ENCODE results near the gene RAC3.

RAC3 gene

DNA sequence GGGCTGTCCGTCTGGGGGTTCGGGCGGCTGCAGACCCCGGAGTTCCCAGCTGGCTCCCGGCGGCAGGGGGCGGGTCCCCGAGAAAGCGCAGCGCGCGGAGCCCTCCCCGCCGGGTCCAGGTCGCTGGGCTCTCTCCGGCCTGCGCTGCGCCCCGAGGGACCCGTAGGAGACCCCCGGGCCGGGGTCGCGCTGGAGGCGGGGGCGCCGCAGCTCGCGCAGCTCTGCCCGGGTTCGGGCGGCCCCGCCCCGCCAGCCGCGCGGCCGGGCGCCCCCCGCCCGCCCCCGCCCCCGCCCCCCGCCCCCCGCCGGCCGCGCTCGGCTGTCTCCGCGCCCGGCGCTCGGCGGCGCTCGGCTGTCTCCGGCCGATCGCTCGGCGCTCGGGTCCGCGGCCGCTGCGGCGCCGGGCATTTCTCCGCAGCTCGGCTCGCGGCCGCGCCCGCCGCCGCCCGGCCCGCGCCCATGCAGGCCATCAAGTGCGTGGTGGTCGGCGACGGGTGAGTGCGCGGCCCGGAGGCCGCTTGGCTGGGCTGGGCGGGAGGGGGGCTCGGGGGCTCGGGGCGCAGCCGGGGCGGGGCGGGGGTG, at the start of gene RAC3:
RAC3 (plus strand) TSS at position 376 of the 582 bp plus-strand sequence; CDS start at position 460, 84 bp downstream.
- no peak for DNase-seq

DNA sequence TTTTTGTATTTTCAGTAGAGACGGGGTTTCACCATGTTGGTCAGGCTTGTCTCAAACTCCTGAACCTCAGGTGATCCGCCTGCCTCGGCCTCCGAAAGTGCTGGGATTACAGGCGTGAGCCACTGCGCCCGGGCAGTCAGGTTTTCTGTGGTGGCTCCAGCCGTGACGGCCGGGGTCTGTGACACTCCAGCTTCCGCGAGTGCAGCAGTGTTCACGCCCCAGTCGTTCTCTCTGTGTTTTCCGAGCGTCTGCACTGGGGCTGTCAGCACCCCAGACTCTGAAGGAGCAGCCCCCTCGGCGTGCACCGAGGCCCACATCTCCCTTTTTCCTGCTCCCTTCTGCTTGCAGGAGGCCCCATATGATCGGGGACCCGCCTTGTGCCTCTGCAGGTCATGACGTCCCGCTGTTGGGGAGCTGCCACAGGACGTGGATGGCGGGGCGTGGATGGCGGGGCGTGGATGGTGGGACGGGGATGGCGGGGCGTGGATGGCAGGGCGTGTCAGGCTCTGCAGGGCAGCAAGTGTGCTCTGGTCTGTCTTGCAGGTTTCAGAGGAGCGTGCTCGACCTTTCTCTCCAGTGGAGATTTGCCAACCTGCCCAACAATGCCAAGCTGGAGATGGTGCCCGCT, 48.4 kb upstream of the RAC3 start:
- no peak for DNase-seq

DNA sequence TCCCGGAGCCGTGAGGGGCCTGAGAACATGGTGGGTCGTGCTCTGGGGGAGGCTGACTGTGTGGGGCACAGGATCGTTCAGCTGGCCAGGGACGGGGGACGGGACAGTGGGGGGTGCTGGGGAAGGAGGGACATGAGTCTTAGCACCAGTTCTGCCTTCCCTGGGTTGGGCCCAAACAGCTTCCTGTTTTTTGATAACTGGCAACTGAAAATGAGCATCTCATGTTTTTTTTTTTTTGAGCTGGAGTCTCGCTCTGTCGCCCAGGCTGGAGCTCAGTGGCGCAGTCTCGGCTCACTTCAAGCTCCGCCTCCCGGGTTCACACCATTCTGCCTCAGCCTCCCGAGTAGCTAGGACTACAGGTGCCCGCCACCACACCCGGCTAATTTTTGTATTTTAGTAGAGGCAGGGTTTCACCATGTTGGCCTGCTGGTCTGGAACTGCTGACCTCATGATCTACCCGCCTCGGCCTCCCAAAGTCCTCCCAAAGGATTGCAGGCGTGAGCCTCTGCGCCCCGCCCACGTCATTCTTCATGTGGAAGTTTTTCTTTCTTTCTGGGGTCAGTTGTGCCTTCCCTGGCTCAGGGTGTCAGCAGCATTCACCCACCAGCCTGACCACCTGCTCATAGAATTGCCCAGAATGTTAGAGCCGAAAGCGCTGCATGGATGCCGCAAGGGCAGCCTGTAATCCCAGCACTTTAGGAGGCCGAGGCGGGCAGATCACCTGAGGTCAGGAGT, 47.7 kb upstream of the RAC3 start:
- DNase-seq = no peak

DNA sequence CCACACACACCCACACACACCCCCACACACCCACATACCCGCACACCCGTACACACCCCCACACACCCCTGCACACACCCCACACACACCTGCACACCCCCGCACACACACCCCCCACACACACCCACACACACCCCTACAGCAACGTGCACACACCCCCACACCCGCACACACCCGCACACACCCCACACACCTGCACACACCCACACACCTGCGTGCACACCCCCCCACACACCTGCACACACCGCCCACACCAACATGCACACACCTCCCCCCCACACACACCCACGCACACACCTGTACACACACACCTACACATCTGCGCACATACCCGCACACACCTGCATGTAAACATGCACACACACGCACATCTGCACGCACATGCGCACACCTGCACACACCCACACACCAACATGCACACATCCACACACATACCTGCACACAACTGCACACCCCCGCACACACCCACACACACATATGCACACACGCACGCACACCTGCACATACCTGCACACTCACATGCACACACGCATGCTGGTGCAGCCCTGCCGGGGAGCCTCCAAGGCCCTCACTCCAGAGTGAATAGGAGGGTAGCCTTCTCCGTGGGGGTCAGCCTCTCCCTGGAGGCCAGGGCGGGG, 46.6 kb upstream of the RAC3 start:
- DNase-seq = no peak

DNA sequence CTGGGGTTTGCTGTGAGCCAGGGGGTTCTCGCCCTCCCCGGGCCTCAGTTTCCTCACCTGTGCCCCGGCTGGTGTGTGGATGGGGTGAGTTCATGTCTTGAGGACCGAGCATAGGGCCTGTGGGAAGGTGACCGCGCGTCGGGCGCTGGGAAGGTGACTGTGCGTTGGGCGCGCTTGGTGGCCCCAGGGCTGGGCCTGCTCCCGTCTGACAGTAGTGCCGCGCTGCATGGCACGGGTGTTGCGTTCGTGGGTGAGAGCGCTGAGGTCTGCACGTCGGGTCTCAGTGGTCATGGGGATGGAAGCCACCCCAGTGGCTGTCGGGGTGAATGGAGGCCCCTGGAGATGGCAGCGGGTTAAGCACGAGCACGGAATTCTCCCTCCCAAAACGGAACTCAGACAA, 44.9 kb upstream of the RAC3 start:
- no peak for DNase-seq

DNA sequence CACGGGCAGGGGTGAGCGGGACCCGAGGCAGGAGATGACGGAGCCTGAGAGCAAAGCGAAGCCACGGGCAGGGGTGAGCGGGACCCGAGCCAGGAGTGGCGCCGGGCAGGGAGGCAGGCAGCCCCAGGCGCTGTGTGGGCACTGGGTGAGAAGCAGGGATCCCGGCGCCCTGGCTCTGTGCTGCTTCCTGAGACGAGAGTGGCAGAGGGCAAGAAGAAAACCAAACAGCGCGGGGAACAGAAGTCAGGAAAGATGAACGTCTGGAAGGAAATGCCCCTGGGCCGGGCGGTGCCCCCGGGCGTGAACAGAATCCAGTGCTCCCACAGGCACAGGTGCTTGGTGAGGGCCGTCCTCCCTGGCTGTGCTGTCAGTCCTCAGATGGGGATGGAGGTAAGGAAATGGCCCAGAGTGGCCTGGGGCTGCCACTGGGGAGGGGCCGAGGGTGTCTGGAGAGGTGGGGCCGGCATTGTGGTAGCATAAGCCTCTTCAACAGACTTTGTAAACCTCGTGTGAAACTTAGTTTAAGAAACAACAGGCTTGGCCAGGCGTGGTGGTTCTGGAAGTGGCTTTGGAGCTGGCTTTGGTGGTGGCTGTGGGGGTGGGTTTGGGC, 44.2 kb upstream of the RAC3 start:
- DNase-seq = no peak

DNA sequence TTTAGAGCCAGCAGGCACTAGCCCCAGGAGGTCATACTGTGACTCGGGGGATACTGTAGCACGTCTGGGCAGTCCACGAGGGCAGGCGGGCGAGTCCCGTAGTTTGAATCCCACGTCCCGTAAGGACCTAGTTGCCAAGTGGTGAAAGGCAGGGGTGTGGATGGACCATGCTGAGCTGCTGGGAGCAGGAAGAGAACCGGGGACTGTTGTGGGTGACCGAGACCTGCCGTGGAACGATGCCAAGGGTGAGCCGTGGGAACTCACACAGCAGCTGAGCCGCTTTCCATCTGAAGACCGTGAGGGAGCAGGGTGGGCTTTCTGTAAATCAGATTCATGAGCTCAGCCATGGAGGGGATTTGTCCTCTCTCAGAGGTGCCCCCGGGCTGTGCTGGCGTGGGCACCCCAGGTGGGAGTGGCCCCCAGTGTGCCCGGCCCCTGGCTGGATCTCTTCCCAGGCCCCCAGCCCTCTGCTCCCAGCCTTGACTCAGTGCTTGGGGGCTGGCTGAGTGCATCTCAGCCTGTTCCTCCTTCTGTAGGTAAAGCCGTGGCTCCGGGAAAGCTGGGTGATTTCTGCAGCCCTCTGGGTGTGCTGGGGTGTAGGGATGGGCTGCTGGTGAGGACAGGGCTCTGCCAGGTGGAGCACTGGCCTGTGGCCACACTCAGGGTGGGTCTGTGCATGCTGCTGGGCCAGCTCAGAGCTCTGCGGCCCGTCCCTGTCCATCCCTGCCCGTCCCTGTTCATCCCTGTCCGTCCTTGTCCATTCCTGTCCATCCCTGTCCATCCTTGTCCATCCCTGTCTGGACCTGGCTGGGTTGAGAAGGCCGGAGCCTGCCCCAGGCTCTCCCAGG, 40.4 kb upstream of the RAC3 start:
- DNase-seq = no peak

DNA sequence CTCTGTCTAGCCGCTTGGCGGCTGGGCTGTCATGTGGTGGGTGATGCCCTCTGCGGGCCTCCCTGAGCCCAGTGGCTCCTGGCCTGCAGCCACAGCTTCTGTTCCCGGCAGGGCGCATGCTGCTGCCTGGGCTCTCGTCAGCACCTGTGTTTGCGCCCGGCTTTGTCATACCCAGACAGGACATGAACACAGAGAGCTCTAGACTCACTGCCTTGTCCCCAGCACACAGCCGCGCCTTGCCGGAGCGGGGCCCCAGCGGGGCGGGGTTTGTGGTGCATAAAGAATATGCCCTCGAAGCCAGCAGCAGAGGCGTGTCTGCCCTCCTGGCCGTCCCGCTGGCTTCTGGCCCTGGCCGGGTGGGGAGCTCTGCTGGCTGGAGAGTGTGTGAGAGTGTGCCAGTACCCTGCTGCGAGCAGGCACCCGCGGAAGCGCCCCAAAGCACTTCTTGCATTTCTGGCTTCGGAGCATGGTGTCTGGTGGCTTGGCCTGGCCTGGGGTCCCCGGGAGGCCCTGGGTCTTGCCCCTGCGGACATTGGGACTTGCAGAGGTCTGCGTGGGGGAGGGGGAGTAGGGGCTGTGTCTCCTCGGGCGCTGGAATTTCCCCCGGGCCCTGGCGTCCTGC, 39.7 kb upstream of the RAC3 start:
- no peak for DNase-seq

DNA sequence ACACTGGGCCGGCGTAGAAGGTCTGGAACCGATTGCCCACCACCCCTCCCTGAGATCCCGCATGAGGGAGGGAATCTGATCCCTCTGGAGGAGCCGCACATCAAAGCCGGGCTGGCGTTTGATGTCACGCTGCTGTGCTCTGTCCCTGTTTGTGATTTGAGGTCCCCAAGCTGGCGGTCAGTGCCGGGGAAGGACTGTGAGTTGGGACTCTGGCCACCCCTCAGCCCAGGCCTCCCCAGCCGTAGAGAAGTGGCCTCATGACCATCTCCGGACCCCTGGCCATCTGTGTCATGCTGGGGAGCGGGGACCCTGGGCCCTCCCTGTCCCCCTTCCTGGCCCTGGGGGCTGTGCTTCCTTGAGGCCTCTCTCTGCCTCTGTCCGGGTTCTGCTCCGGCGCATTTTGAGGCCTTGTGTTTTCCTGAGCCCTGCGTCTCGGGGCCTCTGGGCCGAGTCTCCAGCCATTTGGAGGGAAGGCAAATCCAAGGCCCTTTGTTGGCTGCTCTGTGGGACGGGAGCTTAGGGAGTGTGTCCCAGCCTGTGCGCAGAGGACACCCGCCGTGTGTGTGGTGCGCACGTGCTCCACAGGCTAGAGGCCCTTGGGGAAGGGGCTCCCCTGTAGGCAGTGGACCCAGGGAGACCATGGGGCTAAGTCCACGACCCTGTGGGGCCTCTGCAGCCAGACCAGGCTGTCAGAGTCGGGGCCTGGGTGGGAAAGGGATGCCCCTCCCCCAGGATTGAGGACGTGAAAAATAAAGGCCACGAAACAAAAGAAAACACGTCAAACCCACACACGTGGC, 39.0 kb upstream of the RAC3 start:
- no peak for DNase-seq

DNA sequence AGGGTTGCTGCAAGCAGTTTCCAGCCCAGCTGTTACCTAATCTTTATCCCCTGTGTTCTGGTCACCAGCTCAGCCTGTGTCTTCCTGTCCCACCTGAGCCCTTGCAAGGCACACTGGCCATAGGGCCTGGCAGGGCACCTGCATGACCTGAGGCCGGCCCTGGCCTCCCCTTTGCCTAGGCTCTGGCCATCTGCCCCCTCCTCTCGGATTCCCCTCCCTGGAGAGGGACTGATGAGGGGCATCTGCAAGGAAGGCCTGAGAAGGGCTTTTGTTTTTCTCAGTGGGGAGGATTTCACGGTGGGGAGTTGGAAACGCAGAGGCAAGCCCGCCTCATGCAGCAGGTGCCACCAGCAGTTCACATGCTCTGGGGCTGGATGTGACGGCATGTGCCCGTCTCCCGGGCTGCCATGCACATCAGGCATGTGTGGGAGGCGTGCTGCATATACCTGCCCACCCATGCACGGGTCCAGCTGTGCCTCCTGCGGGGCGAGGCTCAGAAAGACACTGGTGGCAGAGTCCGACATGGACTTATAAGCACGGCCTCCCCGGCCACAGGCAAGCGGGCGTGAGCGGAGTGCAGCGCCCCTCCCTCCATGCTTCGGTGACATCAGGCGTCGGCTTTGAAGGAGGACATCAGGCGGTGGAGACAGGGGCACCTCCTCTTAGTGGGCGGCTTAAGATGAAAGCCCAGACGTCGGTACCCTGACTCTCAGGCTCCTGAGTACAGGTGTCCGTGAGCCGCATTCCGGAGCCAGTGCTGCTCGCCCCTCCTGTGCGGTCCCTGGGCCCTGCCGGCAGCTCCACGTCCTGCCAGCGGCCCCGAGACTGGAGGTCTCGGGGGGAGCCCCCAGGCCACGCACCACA, 37.5 kb upstream of the RAC3 start:
- DNase-seq = no peak

DNA sequence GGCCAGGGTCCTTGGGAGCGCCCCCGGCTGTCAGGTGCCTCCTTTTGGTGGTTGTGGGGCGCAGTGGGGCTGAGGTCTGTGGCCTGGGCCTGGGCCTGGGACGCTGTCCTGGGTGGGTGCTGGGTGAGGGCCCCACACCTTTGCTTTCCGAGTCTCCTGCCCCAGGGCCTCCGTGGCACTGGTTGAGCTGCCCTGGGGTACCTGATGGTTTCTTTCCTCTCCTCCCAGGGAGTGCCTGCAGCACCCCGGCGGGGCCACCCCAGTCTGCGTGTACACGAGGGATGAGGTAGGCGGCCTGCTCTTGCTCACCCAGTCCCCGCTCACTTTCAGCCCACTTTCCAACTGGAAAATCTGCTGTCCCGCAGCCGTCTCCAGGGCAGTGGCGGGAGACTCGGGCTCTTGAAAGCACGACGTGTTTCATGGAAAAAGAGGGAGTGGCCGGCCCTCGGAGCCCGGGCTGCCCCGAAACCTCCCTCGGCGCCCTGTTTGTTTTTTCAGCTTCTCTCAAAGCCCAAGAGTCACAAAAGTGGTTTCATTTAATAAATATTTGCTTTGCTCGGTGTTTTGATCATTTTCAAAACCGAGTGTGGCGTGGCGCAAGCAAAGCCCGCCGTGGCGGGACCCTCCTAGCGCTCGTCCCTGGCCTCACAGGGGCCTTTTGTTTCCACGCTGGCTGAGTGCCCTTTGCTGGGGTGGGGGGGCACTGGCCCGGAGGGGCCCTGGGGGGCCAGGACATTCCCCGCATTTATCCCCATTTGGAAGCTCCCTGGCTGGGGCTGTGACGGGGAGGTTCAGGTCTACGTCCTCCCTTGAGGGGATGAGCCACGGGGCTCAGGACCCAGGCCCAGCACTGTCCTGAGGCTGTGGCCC, 36.6 kb upstream of the RAC3 start:
- DNase-seq = no peak

DNA sequence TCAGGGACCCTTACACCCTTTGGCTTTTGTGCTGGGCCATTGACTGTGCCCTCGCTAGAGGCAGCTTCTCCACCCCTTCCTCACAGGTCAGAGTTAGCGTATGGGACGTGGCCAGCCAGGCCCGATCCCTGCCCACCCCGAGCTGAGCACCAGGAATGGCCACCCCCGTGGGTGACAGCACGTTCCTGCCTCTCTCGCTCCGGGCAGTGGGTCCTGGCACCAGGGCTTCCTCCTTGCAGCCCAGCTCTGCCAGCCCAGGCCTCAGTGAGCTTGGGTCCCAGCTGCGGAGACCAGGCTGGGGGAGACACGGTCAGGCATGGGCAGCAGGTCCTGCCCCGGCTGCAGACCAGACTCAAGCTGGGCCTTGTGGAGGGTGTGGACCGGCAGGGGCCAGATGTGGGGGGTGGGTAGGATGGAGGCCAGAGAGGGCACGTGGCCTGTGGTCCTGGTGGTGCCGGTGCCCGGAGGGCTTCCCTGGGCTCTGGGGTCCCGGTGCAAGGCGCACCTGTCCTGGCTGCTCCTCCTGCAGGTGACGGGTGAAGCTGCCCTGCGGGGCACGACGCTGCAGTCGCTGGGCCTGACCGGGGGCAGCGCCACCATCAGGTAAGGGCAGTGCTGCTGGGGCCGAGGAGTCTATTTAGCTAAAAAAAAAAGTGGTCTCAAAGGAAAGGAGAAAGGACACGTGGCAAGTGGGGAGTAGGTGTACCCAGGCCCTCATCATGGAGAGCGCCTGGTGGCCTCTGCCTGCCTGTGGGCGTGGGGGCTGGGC, 35.8 kb upstream of the RAC3 start:
- DNase-seq = no peak

DNA sequence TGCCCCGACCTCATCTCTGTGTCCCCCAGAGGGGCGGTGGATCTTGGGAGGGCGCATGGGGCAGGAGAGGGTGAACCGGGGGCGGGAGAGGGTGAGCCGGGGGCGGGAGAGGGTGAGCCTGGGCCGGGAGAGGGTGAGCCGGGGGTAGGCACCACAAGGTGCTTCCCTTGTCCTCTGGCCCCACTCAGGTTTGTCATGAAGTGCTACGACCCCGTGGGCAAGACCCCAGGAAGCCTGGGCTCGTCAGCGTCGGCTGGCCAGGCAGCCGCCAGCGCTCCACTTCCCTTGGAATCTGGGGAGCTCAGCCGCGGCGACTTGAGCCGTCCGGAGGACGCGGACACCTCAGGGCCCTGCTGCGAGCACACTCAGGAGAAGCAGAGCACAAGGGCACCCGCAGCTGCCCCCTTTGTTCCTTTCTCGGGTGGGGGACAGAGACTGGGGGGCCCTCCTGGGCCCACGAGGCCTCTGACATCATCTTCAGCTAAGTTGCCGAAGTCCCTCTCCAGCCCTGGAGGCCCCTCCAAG, 35.2 kb upstream of the RAC3 start:
- no peak for DNase-seq

DNA sequence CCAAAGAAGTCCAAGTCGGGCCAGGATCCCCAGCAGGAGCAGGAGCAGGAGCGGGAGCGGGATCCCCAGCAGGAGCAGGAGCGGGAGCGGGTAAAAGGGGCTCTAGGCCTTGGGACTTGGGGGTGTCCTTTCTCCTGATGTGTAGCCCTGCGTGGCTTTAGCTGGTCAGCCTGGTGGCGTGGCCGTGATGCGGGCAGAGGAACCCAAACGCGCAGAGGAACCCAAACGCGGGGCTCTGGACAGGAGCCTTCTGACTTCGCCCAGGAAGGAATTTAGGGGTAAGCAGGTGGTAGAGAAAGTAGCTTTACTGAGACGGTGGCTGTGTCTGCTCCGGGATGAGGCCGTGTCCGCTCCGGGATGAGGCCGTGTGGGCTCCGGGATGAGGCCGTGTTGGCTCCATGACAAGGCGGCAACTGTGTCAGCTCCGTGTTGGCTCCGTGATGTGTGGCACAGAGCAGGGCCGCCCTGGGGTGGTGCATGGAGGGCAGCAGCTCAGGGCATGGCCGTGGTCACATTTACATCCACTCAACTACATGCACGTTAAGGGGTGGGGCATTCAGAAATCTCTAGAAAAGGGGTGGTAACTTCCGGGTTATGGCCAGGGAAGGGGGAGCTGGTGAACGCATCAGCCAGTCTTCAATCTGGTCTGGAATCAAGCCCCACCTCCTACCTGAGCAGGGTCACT, 34.6 kb upstream of the RAC3 start:
- no peak for DNase-seq

DNA sequence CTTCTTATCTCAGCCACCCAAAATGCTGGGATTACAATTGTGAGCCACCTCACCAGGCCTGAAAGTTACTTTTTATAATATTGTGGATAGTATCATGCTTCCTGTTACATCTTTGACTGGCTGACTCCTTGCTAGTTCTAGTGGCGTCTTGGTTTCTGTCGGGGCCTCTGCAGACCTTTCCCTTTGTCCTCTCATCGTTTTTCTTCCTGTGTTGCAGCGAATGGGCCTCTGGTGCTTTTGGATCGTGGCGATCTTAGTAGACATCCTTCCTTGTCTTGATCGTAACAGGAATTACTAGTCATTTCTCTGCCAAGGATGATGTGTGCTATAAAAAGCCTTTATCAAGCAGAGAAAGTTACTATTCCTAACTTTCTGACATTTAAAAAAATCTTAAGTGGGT, 33.3 kb upstream of the RAC3 start:
- DNase-seq = no peak

DNA sequence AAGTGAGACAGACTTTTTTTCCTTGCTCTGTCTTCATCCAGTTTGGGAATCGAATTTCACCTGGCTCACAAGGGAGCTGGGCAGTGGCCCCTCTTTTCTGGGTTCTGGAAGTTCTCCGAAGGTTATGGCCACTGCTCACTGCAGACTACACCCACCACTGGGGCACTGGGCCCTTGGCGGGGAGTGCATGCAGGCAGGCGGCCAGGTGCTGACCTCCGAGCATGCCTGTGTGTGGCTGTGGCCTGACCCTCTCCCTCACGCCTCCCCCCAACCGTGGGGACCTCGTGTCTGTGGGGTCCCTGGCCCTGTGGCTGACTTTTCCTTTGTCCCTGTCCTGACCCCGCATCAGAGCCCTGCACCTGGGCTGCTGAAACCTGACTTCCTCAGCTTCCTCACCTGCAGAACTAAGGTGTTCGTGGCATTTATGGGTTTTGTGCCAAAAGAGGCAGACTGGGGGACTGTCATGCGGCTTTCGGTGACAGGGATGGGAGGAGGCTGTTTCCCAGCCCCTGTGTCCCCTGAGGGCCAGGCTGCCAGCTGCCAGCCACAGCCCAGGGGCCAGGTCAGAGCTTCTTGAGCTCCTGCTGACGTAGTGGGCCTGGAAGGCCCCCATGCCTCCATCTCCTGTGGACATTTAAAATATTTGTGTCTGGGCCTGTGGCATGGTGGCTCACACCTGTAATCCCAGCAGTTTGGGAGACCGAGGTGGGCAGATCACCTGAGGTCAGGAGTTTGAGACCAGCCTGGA, 32.6 kb upstream of the RAC3 start:
- no peak for DNase-seq

DNA sequence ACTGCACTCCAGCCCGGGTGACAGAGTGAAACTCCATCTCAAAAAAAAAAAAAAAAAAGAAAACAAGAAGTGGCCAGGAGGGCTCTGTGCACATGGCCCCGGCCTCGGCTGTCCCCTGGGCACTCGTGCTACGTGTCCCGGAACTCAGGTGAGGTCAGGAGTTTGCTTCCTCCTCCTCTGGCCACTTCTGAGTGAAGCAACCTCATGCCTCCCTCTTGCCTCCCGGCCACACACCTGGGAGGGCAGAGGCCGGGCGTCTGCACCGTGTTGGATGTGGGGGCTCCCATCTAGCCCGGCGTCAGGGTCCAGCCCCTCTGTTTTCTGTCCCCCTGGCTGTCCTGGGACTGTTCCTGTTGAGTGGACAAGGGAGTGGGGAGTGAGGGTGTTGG, 31.9 kb upstream of the RAC3 start:
- DNase-seq = no peak
